ENCODE measurements around the gene L3MBTL4.
A peak's percentile ranks its signal among the peaks of the same experiment; 100 is the strongest.
"Not testable (repeated sequence)": the region's sequence is repeated elsewhere in the genome, so short reads cannot be mapped to it uniquely, and the experiment has no call there.

The L3MBTL4 gene

GRCh38 chr18:6269660-6270332 is 144.9 kb downstream of the L3MBTL4 start:
- H3K4me3 ChIP-seq, result no peak overlapping the region
- no peak overlapping the region for H3K27ac ChIP-seq

GRCh38 chr18:6266212-6266611 is 148.5 kb downstream of the L3MBTL4 start:
- Histone ChIP-seq H3K4me3 (no peak overlapping the region), H3K27ac (no peak overlapping the region)

GRCh38 chr18:6261938-6262337 is 152.8 kb downstream of the L3MBTL4 start:
- no peak overlapping the region for H3K27ac ChIP-seq
- H3K4me3 ChIP-seq, result no peak overlapping the region

GRCh38 chr18:6259324-6259723 is 155.4 kb downstream of the L3MBTL4 start:
- not testable (repeated sequence) for H3K4me3 ChIP-seq, H3K27ac ChIP-seq

- Histone ChIP-seq H3K4me3 (no peak overlapping the region), H3K27ac (no peak overlapping the region)
These were observed 156.8 kb downstream of the L3MBTL4 start for GRCh38 chr18:6257950-6258349.

- no peak overlapping the region for H3K4me3 ChIP-seq
- peak overlapping the region in 3 of 21 experiments; percentile 31 to 72 (median 55) for H3K27ac ChIP-seq
These were observed 158.2 kb downstream of the L3MBTL4 start for GRCh38 chr18:6256521-6256920.

- H3K27ac ChIP-seq, result peak overlapping the region in 3 of 21 experiments; percentile 14 to 72 (median 31)
- no peak overlapping the region for H3K4me3 ChIP-seq
These were observed 158.8 kb downstream of the L3MBTL4 start for GRCh38 chr18:6255886-6256285.

GRCh38 chr18:6255116-6255705 is 159.5 kb downstream of the L3MBTL4 start:
- Histone ChIP-seq H3K4me3 (no peak overlapping the region), H3K27ac (peak overlapping the region in 12 of 21 experiments; percentile 1 to 72 (median 31))

- peak overlapping the region in 8 of 21 experiments; percentile 1 to 72 (median 26) for H3K27ac ChIP-seq
These were observed 160.3 kb downstream of the L3MBTL4 start for GRCh38 chr18:6254456-6254855.

GRCh38 chr18:6251084-6251483 is 163.6 kb downstream of the L3MBTL4 start:
- H3K4me3 ChIP-seq, result no peak overlapping the region
- no peak overlapping the region for H3K27ac ChIP-seq

More at GRCh38 chr18:6254456-6254855, 160.3 kb downstream of the L3MBTL4 start:
- no peak overlapping the region for H3K4me3 ChIP-seq

GRCh38 chr18:6249788-6250187 is 164.9 kb downstream of the L3MBTL4 start:
- no peak overlapping the region for H3K4me3 ChIP-seq
- H3K27ac ChIP-seq, result no peak overlapping the region

- no peak overlapping the region for H3K4me3 ChIP-seq
- no peak overlapping the region for H3K27ac ChIP-seq
These were observed 165.5 kb downstream of the L3MBTL4 start for GRCh38 chr18:6249170-6249569.

GRCh38 chr18:6248017-6248416 is 166.7 kb downstream of the L3MBTL4 start:
- Histone ChIP-seq H3K4me3 (no peak overlapping the region), H3K27ac (no peak overlapping the region)

GRCh38 chr18:6242004-6242403 is 172.7 kb downstream of the L3MBTL4 start:
- Histone ChIP-seq H3K27ac (no peak overlapping the region), H3K4me3 (no peak overlapping the region)

GRCh38 chr18:6239716-6240115 is 175.0 kb downstream of the L3MBTL4 start:
- Histone ChIP-seq H3K27ac (no peak overlapping the region), H3K4me3 (no peak overlapping the region)

GRCh38 chr18:6236258-6236657 is 178.5 kb downstream of the L3MBTL4 start:
- no peak overlapping the region for H3K27ac ChIP-seq
- no peak overlapping the region for H3K4me3 ChIP-seq

GRCh38 chr18:6222271-6222670 is 192.4 kb downstream of the L3MBTL4 start:
- no peak overlapping the region for H3K27ac ChIP-seq
- no peak overlapping the region for H3K4me3 ChIP-seq

GRCh38 chr18:6221602-6222014 is 193.1 kb downstream of the L3MBTL4 start:
- no peak overlapping the region for H3K4me3 ChIP-seq
- H3K27ac ChIP-seq, result no peak overlapping the region

- Histone ChIP-seq H3K4me3 (no peak overlapping the region), H3K27ac (no peak overlapping the region)
These were observed 194.6 kb downstream of the L3MBTL4 start for GRCh38 chr18:6220129-6220528.

GRCh38 chr18:6219116-6219717 is 195.5 kb downstream of the L3MBTL4 start:
- Histone ChIP-seq H3K27ac (no peak overlapping the region), H3K4me3 (no peak overlapping the region)

- no peak overlapping the region for H3K27ac ChIP-seq
- no peak overlapping the region for H3K4me3 ChIP-seq
These were observed 198.8 kb downstream of the L3MBTL4 start for GRCh38 chr18:6215888-6216287.

All from skin epidermis (tissue), 12 donors.